HG02759 (cell line): Measurements from ENCODE around the gene CIITA.
A peak's percentile ranks its signal among the peaks of the same experiment; 100 is the strongest.

Source experiments
- ATAC-seq: cut with Tn5 transposase; IDR thresholded peaks from one replicate; pipeline ENCODE4 v1.9.1; 2021; ENCODE audit warnings: mild to moderate bottlenecking, moderate library complexity; ENCODE audit not compliant: unreplicated experiment

Gene CIITA

DNA sequence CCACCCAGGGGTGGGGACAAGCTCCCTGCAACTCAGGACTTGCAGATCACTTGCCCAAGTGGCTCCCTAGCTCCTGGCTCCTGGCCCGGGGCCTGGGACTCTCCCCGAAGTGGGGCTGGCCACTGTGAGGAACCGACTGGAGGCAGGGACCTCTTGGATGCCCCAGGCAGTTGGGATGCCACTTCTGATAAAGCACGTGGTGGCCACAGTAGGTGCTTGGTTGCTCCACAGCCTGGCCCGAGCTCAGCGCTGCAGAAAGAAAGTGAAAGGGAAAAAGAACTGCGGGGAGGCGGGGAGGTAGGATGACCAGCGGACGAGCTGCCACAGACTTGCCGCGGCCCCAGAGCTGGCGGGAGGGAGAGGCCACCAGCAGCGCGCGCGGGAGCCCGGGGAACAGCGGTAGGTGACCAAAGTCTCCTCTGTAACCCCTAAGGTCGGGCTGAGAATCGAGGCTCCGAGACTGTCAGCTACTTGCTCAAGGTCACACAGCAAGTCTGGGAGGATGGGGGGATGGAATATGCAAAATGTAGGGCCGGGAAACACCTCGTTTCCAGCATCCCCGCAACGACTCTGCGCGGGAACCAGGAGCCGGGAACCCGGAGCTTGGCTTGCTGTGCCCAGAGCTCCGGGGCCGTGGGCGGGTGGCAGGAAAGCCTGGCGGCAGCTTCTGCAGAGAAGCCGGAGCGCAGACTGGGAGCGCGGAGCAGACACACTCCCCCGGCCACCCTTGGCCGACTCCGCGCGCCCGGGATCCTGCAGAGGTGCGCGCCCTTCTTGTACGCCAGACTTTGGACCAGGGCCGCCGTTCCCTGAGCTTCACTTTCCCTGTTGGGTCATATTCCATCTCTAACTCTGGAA lies 1.9 kb downstream of the CIITA start:
- peak; percentile 24 for ATAC-seq

DNA sequence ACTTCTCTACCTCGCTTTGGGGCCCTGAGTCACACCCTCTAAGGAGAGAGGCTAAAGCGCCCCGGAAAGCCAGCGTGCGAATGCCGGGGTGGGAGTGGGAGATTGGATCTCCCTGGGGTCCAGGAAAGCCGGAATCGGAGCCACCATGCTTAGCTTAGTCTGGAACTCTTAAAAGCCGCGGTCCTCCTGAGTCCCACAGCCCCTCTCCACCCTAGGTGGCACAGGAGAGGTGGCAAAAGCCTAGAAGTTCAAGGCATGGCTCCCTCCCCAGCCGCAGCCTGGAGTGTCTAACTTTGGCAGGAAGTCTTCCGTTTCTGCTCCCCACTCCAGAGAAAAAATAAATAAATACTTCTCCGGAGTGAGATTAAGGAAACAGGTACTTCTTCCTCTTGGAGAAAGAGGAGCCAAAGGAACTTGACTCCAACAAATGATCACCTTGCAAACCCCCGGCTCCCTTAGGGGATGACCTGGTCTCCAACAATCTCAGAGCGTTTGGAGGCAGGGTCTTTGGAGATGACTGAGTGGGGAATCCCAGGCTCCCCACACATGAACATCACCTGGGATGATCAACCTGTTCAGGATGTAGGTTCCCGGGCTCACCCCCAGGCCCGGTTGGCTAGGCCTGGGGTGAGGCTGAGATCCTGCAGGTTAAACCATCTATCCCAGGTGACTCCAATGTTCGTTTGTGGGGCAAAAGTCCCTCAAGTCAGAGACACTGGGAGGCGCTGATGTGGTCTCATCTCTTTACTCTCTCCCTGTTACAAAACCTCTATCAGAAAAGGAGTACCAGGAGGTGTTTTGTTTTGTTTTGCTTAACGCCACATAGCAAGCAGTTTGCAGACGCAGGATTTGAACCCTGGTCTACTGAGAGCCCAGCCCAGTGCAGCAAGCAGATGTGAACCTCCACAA lies 2.9 kb downstream of the CIITA start:
- no peak for ATAC-seq

DNA sequence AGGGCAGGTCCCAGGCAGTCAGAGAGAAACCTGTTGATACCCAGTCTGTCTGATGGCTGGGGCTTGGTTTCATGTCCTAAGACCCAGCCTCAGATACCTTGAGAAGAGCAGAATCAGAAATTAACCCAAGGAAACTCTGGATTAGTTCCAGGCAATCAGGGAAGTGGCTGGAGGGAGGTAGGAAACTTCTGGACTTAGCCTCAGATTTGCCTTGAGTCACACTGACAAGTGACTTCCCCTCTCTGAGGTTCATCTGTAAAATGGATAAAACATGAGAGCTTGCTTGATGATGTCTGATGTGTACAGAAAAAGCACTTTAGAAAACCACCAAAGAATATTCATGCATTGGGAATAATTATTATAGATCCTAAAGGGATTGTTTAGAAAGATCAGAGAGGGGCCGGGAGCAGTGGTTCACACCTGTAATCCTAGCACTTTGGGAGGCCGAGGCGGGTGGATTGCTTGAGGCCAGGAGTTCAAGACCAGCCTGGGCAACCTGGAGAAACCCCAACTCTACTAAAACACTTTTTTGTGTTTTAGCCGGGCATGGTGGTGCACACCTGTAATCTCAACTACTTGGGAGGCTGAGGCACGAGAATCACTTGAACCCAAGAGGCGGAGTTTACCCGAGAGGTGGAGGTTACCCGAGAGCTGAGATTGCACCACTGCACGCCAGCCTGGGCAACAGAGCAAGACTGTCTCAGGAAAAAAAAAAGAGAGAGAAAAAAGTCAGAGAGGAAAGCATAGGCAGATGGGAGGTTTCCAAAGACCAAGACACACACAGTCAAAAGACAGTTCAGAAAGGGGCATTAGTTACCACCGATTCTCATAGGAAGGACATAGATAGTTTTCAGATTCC lies 3.8 kb downstream of the CIITA start:
- no peak for ATAC-seq

DNA sequence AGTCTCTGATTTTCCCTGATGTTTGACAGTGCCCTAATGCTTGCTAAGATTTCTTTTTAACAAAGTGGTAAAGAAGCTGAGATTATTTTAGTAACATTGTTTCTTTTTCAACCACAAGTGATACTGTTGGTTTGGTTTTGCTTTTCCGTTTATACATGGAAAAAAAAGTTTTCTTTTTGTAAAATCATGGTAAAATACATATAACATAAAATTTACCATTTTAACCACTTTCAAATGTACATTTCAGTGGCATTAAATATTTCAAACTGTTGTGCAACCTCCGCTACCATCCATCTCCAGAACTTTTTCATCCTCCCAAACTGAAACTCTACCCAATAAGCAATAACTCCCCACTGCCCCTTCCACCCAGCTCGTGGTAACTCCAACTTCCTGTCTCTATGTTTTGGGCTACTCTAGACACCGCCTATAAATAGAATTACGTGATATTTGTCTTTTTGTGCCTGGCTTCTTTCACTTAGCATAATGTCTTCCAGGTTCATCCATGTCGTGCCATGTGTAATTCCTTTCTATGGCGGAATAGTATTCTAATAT lies 4.6 kb downstream of the CIITA start:
- ATAC-seq, result no peak

DNA sequence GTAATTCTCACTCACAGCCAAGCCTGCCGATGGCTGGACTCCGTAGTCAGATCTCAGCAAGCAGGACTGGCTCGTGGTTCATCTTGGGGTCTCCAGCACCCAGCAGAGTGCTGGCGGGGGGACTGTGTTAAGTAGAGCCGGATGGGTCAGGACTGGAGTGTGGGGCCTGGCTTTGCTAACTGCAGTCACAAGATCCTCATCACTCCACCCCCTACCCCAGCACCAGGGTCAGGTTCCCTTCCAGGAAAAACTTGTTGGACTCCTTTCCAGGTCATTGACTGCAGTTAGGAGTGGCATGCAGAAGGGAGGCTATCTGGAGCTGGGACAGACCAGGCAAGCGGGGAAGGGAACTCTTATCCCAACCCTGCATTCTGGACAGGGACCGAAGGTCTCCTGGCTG lies 6.0 kb downstream of the CIITA start:
- ATAC-seq, result no peak

DNA sequence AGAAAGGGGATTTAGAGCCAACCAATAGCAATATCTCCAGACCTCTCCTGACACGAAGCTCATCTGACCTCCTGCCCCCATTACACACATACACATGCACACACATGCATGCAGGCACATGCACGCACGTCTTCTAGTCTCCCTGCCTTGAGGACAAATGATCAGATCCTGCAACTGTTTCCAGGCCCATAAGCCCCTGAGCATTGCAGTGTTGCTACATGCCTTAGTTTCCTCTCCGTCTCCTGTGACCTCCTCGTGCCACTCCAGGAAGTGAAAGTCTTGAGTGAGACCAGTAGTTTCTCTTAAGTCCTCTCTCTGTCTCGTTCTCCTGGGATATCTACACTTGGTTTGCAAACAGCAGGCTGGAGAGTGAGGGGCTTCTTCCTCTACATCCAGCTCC lies 8.2 kb downstream of the CIITA start:
- no peak for ATAC-seq

DNA sequence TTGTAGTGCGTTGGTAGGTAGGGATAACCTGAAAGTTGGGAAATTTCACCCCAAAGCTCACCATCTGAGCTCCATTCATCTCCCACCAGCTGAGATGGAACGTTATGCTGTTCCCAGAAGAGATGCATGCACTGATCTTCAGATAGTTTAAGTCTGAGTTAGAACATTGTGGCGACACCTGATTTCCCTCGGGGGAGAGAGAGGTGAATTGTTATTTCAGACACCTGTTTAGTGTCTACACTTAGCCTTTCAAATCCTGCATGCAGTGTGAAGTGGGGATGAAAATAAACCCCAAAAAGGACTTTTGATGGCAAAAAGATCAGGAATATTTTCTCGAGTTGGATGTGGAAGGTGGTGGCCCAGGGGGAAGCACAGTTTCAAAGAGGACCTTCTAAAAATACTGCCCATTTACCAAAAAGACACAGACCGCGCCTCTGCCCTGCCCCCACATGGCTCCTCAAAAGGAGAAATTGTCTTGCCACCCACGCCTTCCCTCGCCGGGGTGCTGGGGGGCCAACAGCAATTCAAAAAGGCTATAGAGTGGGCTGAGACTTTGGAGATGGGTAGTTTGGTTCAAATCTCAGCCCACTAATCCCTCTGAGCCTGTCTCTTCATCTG lies 11.4 kb downstream of the CIITA start:
- ATAC-seq, result no peak

DNA sequence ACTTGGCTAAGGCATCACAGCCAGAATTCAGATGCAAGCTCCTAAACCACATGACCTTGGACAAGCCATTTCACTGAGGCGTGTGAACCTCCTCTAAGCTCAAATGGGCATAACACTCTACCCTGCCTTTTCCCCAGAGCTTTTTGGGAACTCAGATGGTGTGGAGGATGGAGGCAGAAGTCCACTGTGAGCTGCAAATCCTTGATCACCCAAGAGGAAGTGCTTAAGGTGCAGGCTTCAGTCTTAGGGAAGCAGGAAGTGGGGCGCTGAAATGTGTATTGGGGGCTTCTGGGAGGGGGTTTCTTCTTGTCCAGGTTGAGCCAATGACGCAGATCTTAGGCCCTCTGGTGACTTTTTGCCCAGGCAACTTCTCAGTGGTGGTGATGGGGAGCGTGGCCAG lies 12.9 kb downstream of the CIITA start:
- no peak for ATAC-seq

DNA sequence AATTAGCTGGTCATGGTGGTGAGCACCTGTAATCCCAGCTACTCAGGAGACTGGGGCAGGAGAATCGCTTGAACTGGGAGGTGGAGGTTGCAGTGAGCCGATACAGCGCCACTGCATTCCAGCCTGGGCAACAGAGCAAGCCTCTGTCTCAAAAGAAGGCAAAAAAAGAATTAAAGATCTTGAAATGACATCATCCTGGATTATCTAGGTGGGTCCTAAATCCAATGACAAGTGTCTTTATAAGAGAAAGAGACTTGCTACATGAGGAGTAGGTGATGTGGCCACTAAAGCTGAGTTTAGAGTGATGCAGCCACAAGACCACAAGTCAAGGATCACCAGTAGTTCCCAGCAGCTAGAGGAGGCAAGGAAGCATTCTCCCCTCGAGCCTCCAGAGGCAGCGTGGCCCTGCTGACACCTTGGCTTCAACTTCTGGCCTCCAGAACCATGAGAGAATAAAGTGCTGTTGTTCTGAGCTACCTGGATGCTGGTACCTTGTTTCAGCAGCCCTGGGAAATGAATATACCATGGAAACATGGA lies 15.8 kb downstream of the CIITA start:
- ATAC-seq, result no peak

DNA sequence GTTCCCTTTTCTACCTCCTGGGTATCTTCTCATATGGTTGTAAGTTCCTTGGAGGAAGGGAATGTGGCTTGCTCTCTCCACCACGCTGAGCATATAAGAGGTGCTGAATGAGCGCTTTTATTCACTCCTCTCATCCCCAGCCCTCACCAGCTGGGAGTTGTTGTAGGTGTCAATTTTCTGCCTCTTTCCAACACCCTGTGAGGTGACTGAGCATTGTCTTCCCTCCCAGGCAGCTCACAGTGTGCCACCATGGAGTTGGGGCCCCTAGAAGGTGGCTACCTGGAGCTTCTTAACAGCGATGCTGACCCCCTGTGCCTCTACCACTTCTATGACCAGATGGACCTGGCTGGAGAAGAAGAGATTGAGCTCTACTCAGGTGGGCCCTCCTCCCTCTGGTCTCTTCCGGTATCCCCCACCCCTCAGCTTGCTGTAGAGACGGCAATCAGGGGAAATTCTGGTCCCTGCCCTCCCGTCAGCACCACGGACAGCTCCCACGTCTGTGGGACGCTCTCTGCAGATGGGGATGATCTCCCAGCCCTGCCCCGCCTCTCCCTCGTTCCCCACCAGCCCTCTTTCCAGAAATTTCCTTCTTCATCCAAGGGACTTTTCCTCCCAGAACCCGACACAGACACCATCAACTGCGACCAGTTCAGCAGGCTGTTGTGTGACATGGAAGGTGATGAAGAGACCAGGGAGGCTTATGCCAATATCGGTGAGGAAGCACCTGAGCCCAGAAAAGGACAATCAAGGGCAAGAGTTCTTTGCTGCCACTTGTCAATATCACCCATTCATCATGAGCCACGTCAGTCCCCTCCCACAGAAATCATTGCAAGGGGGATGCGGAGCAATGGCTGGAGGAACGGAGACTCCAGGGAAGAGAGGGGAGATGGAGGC lies 18.3 kb downstream of the CIITA start:
- ATAC-seq, result no peak

DNA sequence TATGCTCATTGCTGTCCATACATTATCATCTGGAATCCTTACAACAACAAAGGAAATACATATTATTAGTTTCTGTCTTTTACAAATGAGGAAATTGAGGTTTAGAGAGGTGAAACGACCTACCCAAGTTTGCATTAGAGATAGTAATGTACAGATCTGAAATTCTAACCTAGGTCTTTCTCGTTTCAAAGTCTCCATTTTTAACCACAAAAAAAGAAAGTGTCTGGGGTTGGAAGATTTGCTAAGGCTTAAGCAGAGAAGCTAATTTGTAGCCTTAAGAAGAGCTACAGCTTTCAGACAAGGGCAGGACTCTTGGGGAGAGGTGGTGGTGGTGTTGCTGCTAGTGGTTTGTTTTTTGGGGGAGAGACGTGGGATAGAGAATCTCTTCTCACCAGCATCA lies 19.2 kb downstream of the CIITA start:
- no peak for ATAC-seq

DNA sequence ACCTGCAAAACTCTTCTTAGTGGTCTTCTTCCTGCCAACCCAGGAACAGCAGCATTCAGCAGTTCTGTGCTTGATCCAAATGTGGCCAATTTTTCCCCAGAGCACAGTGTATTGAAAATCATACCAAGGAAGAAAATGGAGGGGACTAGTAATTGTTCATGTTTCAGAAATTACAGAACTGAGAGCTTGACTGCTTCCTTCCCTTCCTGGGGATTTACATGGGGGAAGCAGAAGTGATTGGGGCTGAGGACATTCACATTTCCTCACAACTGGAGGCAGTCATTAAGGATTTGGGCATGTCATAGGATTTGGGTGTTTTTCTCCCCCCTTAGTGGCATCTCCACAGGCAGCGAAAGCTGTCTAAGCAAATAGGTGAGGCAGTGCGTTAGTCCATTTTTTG lies 19.7 kb downstream of the CIITA start:
- no peak for ATAC-seq

DNA sequence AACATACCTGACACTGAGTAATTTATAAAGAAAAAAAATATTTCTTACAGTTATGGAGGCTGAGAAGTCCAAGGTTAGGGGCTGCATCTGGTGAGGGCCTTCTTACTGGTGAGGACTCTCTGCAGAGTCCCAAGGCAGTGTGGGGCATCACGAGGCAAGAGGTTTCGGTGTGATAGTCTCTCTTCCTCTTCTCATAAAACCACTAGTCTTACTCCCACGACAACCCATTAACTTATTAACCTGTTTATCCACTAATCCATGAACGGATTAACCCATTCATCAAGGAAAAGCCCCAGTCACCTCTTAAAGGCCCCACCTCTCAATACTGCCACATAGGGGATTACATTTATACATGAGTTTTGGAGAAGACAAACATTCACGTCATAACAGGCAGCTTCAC lies 20.1 kb downstream of the CIITA start:
- ATAC-seq, result peak; percentile 77

DNA sequence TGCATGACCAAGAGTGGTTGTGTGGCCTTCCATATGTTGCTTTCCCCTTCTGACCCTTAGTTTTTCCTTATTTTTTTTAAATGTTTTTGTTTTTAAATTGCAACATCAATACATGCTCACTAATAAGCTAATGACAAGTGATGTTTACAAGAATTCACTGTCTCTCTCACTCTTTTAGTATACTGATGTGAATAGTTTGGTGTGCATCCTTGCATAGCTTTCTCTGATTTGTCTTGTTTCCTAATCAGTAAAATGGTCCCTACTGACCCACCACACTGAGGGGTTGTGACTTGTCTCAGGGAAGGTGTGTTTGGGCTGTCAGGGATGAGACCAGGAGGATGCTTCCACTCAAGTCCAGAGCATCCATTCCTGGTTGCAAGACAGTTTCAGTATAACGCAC lies 26.0 kb downstream of the CIITA start:
- ATAC-seq, result no peak

DNA sequence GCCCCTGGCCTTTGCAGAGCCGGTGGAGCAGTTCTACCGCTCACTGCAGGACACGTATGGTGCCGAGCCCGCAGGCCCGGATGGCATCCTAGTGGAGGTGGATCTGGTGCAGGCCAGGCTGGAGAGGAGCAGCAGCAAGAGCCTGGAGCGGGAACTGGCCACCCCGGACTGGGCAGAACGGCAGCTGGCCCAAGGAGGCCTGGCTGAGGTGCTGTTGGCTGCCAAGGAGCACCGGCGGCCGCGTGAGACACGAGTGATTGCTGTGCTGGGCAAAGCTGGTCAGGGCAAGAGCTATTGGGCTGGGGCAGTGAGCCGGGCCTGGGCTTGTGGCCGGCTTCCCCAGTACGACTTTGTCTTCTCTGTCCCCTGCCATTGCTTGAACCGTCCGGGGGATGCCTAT lies 29.5 kb downstream of the CIITA start:
- no peak for ATAC-seq

DNA sequence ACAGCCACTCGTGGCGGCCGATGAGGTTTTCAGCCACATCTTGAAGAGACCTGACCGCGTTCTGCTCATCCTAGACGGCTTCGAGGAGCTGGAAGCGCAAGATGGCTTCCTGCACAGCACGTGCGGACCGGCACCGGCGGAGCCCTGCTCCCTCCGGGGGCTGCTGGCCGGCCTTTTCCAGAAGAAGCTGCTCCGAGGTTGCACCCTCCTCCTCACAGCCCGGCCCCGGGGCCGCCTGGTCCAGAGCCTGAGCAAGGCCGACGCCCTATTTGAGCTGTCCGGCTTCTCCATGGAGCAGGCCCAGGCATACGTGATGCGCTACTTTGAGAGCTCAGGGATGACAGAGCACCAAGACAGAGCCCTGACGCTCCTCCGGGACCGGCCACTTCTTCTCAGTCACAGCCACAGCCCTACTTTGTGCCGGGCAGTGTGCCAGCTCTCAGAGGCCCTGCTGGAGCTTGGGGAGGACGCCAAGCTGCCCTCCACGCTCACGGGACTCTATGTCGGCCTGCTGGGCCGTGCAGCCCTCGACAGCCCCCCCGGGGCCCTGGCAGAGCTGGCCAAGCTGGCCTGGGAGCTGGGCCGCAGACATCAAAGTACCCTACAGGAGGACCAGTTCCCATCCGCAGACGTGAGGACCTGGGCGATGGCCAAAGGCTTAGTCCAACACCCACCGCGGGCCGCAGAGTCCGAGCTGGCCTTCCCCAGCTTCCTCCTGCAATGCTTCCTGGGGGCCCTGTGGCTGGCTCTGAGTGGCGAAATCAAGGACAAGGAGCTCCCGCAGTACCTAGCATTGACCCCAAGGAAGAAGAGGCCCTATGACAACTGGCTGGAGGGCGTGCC lies 30.1 kb downstream of the CIITA start:
- ATAC-seq, result no peak

DNA sequence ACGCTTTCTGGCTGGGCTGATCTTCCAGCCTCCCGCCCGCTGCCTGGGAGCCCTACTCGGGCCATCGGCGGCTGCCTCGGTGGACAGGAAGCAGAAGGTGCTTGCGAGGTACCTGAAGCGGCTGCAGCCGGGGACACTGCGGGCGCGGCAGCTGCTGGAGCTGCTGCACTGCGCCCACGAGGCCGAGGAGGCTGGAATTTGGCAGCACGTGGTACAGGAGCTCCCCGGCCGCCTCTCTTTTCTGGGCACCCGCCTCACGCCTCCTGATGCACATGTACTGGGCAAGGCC lies 30.7 kb downstream of the CIITA start:
- ATAC-seq, result no peak

DNA sequence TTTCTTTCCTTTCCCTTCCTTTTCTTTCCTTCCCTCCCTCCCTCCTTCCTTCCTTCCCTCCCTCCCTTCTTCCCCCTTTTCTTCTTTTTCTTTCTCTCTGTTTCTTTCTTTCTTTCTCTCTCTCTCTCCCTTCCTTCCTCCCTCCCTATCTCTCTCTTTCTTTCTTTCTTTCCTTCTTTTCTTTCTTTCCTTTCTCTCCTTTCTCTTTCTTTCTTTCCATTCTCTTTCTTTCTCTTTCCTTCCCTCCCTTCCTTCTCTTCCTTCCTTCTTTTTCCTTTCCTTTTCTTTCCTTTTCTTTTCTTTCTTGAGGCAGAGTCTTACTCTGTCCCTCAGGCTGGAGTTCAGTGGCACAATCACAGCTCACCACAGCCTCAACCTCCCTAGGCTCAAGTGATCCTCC lies 34.3 kb downstream of the CIITA start:
- ATAC-seq, result no peak
